Stimulated activated CD8-positive, alpha-beta memory T cell treated with anti-CD3 and anti-CD28 coated beads, Interleukin-7, amount 100 ng/mL, for 24 hours (primary cell): ENCODE measurements around the gene GGT5.
A peak's percentile ranks its signal among the peaks of the same experiment; 100 is the strongest.
"Not testable (repeated sequence)": the region's sequence is repeated elsewhere in the genome, so short reads cannot be mapped to it uniquely, and the experiment has no call there.

Experiments
- DNase-seq: peaks from one replicate; pipeline ENCODE4 v3.0.0-alpha.2; 2020; ENCODE audit warnings: low read depth

Gene GGT5

GRCh38 chr22:24262185-24262749, 17.4 kb upstream of the GGT5 start:
- not testable (repeated sequence) for DNase-seq

GRCh38 chr22:24259459-24259858, 14.6 kb upstream of the GGT5 start:
- DNase-seq: peak; percentile 42

- not testable (repeated sequence) for DNase-seq
Measured at GRCh38 chr22:24256736-24257135, 11.9 kb upstream of the GGT5 start.

- DNase-seq: not testable (repeated sequence)
Measured at GRCh38 chr22:24256136-24256535, 11.3 kb upstream of the GGT5 start.

- not testable (repeated sequence) for DNase-seq
Measured at GRCh38 chr22:24253126-24253525, 8.2 kb upstream of the GGT5 start.

GRCh38 chr22:24251286-24251685, 6.4 kb upstream of the GGT5 start:
- not testable (repeated sequence) for DNase-seq

- not testable (repeated sequence) for DNase-seq
Measured at GRCh38 chr22:24249413-24249812, 4.5 kb upstream of the GGT5 start.

GRCh38 chr22:24248611-24249010, 3.7 kb upstream of the GGT5 start:
- not testable (repeated sequence) for DNase-seq

- peak; percentile 18 for DNase-seq
Measured at GRCh38 chr22:24247564-24248344, 2.9 kb upstream of the GGT5 start.

- no peak for DNase-seq
Measured at GRCh38 chr22:24247011-24247507, 2.2 kb upstream of the GGT5 start.

GRCh38 chr22:24245584-24246561, 991 bp upstream of the GGT5 start:
- not testable (repeated sequence) for DNase-seq

- no peak for DNase-seq
Measured at GRCh38 chr22:24244144-24244787, 616 bp downstream of the GGT5 start.

GRCh38 chr22:24243417-24243816, 1.5 kb downstream of the GGT5 start:
- DNase-seq: not testable (repeated sequence)

- not testable (repeated sequence) for DNase-seq
Measured at GRCh38 chr22:24240985-24241692, 3.7 kb downstream of the GGT5 start.

GRCh38 chr22:24240381-24240780, 4.5 kb downstream of the GGT5 start:
- DNase-seq: no peak

GRCh38 chr22:24238101-24238694, 6.7 kb downstream of the GGT5 start:
- not testable (repeated sequence) for DNase-seq

GRCh38 chr22:24236656-24237055, 8.2 kb downstream of the GGT5 start:
- no peak for DNase-seq

GRCh38 chr22:24235315-24235714, 9.6 kb downstream of the GGT5 start:
- DNase-seq: no peak

- DNase-seq: no peak
Measured at GRCh38 chr22:24233816-24234215, 11.1 kb downstream of the GGT5 start.

- DNase-seq: no peak
Measured at GRCh38 chr22:24233235-24233634, 11.6 kb downstream of the GGT5 start.

GRCh38 chr22:24232725-24233124, 12.2 kb downstream of the GGT5 start:
- no peak for DNase-seq
